HG02588 (cell line): ENCODE data around the gene PNPLA6.

Experiments
- ATAC-seq: cut with Tn5 transposase; IDR thresholded peaks from one replicate; pipeline ENCODE4 v1.9.1; 2021; ENCODE audit warnings: mild to moderate bottlenecking, moderate library complexity; ENCODE audit not compliant: unreplicated experiment

Gene PNPLA6

GRCh38 chr19:7535047-7535997 is at the start of gene PNPLA6:
Gene PNPLA6, plus strand, starts transcription at chr19:7535717. Its CDS starts 72 bp downstream, at chr19:7535789.
- peak; percentile 73 for ATAC-seq

- no peak for ATAC-seq
These were observed 48.6 kb upstream of the PNPLA6 start for GRCh38 chr19:7486923-7487322.

GRCh38 chr19:7488736-7489353 is 46.7 kb upstream of the PNPLA6 start, which contains the start of gene PEX11G:
Gene PEX11G, minus strand, starts transcription at chr19:7489035. Its CDS starts 25 bp downstream, at chr19:7489010.
- peak; percentile 71 for ATAC-seq

- ATAC-seq: no peak
These were observed 45.9 kb upstream of the PNPLA6 start for GRCh38 chr19:7489609-7490044.

- ATAC-seq: no peak
These were observed 43.4 kb upstream of the PNPLA6 start for GRCh38 chr19:7492142-7492541.

DNA sequence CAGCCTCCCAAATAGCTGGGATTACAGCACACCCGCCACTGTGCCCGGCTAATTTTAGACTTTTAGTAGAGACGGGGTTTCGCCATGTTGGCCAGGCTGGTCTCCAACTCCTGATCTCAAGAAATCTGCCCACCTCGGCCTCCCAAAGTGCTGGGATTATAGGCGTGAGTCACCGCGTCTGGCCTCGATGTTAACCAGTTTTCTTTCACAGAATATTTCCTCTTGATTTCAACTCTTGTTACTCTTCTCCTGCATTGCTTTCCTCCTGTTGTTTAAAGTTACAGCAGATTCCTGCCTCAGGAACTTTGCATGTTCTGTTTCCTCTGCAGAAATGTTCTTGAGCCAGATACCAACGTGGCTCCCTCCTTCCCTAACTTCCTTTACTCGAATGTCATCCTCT is 43.0 kb upstream of the PNPLA6 start:
- no peak for ATAC-seq

- no peak for ATAC-seq
These were observed 41.0 kb upstream of the PNPLA6 start for GRCh38 chr19:7494416-7495098.

- ATAC-seq: no peak
These were observed 38.2 kb upstream of the PNPLA6 start for GRCh38 chr19:7497292-7497691.

GRCh38 chr19:7500811-7501450 is 34.6 kb upstream of the PNPLA6 start:
- no peak for ATAC-seq

DNA sequence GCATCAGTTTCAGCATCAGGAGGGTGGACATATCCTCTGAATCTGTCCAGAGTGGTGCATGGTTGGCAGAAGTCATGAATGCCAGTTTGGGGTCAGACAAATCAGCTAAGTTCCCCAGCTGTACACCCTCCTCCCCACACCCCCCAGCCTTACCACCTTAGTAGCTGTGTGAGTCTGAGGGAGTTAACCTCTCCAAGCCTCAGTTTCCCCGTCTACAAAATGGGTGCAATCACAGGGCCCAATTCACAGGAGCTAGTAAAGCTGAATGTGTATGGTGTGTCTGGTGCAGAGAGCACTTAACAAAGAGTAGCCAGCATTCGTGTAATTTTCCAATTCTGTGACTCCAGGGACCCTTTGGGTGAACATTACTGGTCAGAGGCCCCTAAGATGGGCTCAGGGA is 33.0 kb upstream of the PNPLA6 start:
- no peak for ATAC-seq

DNA sequence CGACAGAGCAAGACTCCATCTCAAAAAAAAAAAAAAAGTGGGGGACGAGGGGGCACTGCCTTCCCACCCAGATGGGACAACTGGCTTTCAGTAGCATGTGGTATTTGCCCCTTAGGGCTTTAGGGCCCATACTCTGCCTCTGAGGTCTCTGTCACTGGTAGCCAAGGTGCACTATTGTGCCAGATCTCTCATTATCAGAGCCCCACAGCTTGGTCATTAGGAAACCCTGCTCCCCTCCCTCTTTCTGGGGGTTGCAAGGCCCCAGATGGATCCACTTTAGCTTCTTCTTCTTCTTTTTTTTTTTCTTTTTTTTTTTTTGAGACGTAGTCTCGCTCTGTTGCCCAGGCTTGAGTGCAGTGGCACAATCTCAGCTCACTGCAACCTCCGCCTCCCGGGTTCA is 30.8 kb upstream of the PNPLA6 start:
- no peak for ATAC-seq

DNA sequence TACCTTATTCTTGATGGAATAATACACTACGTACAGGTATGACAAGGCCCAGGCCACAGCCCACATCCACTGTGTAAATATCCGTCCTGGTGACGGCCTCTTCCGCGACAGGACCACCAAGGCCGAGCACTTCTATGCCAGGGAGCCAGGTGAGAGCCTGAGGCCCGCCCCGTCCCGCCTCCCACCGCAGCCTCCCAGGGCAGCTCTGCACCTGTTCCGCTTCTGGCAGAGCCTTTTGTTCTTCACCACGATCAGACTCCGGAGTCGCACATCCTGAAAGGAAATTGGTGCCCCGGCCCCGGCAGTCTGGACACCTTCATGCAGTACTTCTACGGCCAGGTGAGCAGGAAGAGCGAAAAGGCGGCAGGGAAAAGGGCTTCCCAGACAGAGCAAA is 30.2 kb upstream of the PNPLA6 start:
- ATAC-seq: no peak

DNA sequence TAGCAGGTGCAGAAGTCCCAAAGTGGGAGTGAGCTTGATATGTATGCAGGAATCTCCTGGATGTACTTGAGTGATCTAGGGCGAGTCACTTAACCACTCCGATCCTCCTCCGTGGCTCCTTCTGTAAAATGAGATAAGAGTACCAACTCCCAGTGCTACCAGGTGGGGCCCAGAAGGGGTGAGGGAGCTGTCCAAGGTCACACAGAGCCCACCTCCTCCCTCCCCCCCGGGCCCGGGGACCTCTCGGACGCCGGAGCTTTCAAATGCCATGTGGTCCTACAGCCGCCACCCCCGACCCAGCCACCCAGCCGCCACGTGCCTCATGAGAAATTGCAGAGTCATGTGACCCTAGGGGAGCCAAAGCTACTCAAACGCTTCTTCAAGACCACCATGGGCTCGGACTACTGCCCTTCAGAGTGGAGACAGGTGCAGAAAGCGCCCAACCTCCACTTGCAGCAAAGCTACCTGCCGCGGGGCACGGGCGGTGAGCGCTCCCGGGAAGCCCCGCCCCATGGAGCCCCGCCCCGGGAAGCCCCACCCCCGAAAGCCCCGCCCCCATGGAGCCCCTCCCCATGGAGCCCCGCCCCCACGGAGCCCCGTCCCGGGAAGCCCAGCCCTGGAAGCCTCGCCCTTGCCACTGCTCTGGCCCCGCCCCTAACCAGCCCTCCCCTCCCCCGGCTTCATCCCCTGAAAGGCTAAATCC is 29.7 kb upstream of the PNPLA6 start:
- no peak for ATAC-seq

- no peak for ATAC-seq
These were observed 28.9 kb upstream of the PNPLA6 start for GRCh38 chr19:7506385-7507328.

DNA sequence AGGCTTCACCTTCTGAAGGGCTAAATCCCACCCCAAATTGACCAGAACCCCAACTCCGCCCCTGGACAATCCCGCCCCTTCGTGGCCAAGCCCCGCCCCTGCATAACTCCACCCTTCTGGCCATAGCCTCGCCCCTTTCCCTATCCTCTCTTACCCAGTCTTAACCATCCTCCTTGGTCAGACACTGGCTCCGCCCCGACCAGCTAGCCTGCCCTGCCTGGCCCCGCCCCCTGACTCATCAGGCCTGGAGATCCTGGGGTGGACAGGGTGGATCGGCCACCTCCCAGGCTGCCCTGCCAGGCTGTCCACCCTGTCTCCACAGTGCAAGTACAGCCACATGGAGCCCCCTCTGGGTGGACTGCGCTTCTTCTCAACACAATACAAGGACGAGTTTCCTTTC is 27.6 kb upstream of the PNPLA6 start:
- no peak for ATAC-seq

GRCh38 chr19:7509625-7510024 is 25.9 kb upstream of the PNPLA6 start:
- no peak for ATAC-seq

DNA sequence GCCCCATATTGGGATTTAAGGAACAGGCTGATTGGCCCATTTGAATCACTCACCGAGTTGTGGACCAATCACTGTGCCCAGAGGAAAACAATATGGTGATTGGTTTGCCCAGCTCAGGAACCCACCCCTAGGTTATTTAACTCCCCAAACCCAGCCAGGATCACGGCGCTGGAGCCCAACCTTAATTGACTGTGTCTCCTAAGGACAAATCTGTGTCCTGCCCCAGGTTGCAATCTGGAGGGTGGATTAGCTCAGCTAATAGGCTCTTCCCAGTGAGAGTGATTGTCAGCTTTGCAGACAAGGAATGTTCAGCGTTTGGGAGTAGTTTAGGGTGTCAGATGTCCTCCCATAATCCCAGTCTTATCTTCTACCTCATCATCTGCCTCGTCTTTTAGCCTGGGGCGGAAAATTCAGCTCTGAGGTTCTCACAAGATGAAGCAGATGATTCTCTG is 23.1 kb upstream of the PNPLA6 start:
- ATAC-seq: no peak

GRCh38 chr19:7513809-7514642 is 21.5 kb upstream of the PNPLA6 start:
- ATAC-seq: no peak
